Measurements from ENCODE around the gene ZNF79. TPM values are rescaled to one million over a fixed set of nuclear protein-coding genes. Genes with fewer than 3 reads are reported as not detected.

The ZNF79 gene
- total and polyA plus RNA-seq, 2 of the 8 experiments (the other 6 are each of a cell fraction or from before 2014, with no cell fraction given): 2.4 to 7.4 TPM

DNA sequence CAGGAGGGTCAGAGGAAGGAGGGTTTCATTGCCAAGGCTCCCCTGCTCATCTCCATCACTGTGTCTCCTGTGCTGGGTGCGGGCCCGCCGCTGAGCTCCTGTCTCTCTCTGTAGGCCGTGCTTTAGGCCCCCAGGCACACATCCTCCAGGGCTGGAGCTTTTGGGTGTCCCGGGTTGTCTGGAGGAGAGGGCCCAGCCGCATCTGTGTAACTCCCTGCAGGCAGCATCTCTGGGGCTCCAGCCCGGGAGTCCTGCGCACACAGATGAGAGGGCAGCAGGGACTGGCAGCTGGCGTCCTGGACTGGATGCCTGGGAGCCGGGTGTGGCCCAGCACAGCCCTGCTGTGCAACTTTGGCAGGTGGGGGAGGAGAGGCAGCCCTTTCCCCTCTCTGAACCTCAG lies 67.3 kb downstream of the ZNF79 start:
- Histone ChIP-seq H2BK15ac (ENCODE audit: low read length) (no peak overlapping the region), H3K9ac (replicated peaks in 1 of 4; ENCODE audit: extremely low read depth in 1 of 4, low read depth in 3 of 4, low read length in 3 of 4) (no peak overlapping the region), H3K4me2 (ENCODE audit: insufficient read depth in 1 of 2, low read depth in 2 of 2, low read length in 2 of 2) (no peak overlapping the region), H2AK5ac (ENCODE audit: low read depth, low read length) (no peak overlapping the region), H3K23ac (ENCODE audit: insufficient read length) (no peak overlapping the region), H4K91ac (replicated peaks; ENCODE audit: insufficient read length, low read length) (no peak overlapping the region), H3K27me3 (replicated peaks in 1 of 4; ENCODE audit: control insufficient read depth in 3 of 4, extremely low read depth in 1 of 4, insufficient read depth in 3 of 4, low read length in 3 of 4) (no peaks in the 10 kb centered on the region), H2BK20ac (ENCODE audit: low read length) (no peak overlapping the region), H3K14ac (ENCODE audit: insufficient read length) (no peak overlapping the region), H2BK5ac (ENCODE audit: low read depth, low read length) (no peak overlapping the region; the same call in 1 of the 2 replicates), H2BK120ac (replicated peaks; ENCODE audit: low read depth, low read length) (no peak overlapping the region), H3K56ac (replicated peaks; ENCODE audit: insufficient read length, low read depth, low read length) (no peak overlapping the region), H4K5ac (ENCODE audit: insufficient read length, low read depth, low read length) (no peak overlapping the region), H2AFZ (ENCODE audit: low read length) (no peak overlapping the region), H3K4me1 (replicated peaks in 1 of 4; ENCODE audit: control insufficient read depth in 3 of 4, insufficient read depth in 4 of 4, low read length in 3 of 4) (peaks cover 0 to 7% (median 2%) of the 10 kb centered on the region in 4 experiments; a peak in 5 of 7 replicates), H4K20me1 (replicated peaks in 1 of 2; ENCODE audit: control insufficient read depth in 1 of 2, insufficient read depth in 2 of 2, low read length in 2 of 2) (peaks cover 0 to 1% of the 10 kb centered on the region in 2 experiments), H3K9me3 (ENCODE audit: insufficient read depth in 2 of 2, low read depth in 1 of 2, low read length in 1 of 2) (no peaks in the 10 kb centered on the region), H3K18ac (ENCODE audit: extremely low read depth, low read length) (no peak overlapping the region), H2BK12ac (ENCODE audit: low read depth, low read length) (no peak overlapping the region), H3K23me2 (ENCODE audit: low read depth, low read length) (no peaks in the 10 kb centered on the region), H3K27ac (ENCODE audit: low read depth, low read length) (no peak overlapping the region), H3K4ac (replicated peaks; ENCODE audit: insufficient read length, low read depth, low read length) (no peak overlapping the region), H3K79me2 (ENCODE audit: control insufficient read depth in 1 of 2, insufficient read depth in 2 of 2, low read length in 2 of 2) (no peaks in the 10 kb centered on the region), H4K8ac (ENCODE audit: extremely low read depth, insufficient read depth, low read length) (no peak overlapping the region), H3K36me3 (ENCODE audit: control insufficient read depth in 2 of 4, insufficient read depth in 4 of 4, low read length in 3 of 4) (peaks cover 3 to 9% (median 4%) of the 10 kb centered on the region in 4 experiments; a peak in 4 of 8 replicates), H3K79me1 (ENCODE audit: low read depth, low read length) (no peaks in the 10 kb centered on the region), H3K4me3 (ENCODE audit: extremely low read depth in 1 of 4, insufficient read depth in 2 of 4, low read depth in 3 of 4, low read length in 4 of 4) (no peak overlapping the region)
- 87% methylated on average over 8 of the region's 10 CpGs; no CpG with 5 or more reads in 1 of the 2 experiments for WGBS, 2 experiments (ENCODE audit: extremely low coverage in 1 of 2, insufficient coverage in 1 of 2, insufficient read length in 1 of 2, insufficient replicate concordance in 2 of 2, low coverage in 1 of 2, low lambda C conversion rate in 2 of 2, missing lambda C conversion rate in 1 of 2)
- no peak for FAIRE-seq
- no peak for DNase-seq (ENCODE audit: low read depth in 1 of 2, low spot score in 2 of 2)
- ChIA-PET POLR2A (ENCODE audit: partially characterized antibody) (interaction anchor here (1.0 to 3.1 kb wide), 3 partner anchors 17 to 74 kb away, joined by 3 to 16 read pairs (median 3); partner anchors contain the start of genes LRSAM1 and RPL12), CTCF (ENCODE audit: partially characterized antibody) (interaction anchor here (0.7 to 6.9 kb wide), 9 partner anchors 12 to 378 kb away, joined by 3 to 78 read pairs (median 4); no protein-coding TSS in a partner anchor)
- no peak for TF ChIP-seq FOSL1 (IDR thresholded peaks at IDR 0.05; ENCODE audit: insufficient read depth, low read depth, low read length)
- TF ChIP-seq NANOG (IDR thresholded peaks at IDR 0.05; ENCODE audit: insufficient read depth, low read depth, low read length, poor library complexity, severe bottlenecking): no peak
- no peak for TF ChIP-seq SIX5 (IDR thresholded peaks at IDR 0.05; ENCODE audit: low read depth, low read length)
- TF ChIP-seq CREB1 (IDR thresholded peaks at IDR 0.05): no peak
- TF ChIP-seq CBX5 (IDR thresholded peaks at IDR 0.05; ENCODE audit: low read depth, low read length): no peak
- TF ChIP-seq, protein P1, sequence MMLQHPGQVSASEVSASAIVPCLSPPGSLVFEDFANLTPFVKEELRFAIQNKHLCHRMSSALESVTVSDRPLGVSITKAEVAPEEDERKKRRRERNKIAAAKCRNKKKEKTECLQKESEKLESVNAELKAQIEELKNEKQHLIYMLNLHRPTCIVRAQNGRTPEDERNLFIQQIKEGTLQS (IDR thresholded peaks at IDR 0.05; ENCODE audit: insufficient read depth, low read depth, low read length): no peak
- TF ChIP-seq CEBPB (IDR thresholded peaks at IDR 0.05; ENCODE audit: low read depth, low read length): no peak
- no peak for TF ChIP-seq RBBP5 (IDR thresholded peaks at IDR 0.05; ENCODE audit: borderline replicate concordance, low read depth, low read length)
- TF ChIP-seq TAF1 (IDR thresholded peaks at IDR 0.05; ENCODE audit: low read depth, low read length): no peak
- TF ChIP-seq, protein P2, sequence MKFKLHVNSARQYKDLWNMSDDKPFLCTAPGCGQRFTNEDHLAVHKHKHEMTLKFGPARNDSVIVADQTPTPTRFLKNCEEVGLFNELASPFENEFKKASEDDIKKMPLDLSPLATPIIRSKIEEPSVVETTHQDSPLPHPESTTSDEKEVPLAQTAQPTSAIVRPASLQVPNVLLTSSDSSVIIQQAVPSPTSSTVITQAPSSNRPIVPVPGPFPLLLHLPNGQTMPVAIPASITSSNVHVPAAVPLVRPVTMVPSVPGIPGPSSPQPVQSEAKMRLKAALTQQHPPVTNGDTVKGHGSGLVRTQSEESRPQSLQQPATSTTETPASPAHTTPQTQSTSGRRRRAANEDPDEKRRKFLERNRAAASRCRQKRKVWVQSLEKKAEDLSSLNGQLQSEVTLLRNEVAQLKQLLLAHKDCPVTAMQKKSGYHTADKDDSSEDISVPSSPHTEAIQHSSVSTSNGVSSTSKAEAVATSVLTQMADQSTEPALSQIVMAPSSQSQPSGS (IDR thresholded peaks at IDR 0.05; ENCODE audit: low read length): no peak
- no peak for TF ChIP-seq GTF2F1 (IDR thresholded peaks at IDR 0.05; ENCODE audit: borderline replicate concordance, low read depth, low read length)
- TF ChIP-seq EZH2 (IDR thresholded peaks at IDR 0.05; ENCODE audit: low read depth, low read length, severe bottlenecking): no peak

Data from H1 (cell line).